IMR-90 (cell line): ENCODE measurements around the gene EPN2. TPM values are rescaled to one million over a fixed set of nuclear protein-coding genes. Genes with fewer than 3 reads are reported as not detected.

Source experiments
- ATAC-seq: fragments of 200-7000 bp; cut with Tn5 transposase; 2 replicates; pipeline ENCODE4 v1.9.1; 2020; ENCODE audit warnings: low read depth, mild to moderate bottlenecking, moderate library complexity
- BruUV-seq: library from RNA; stranded (reverse); fragments of 400-500 nt; replicated peaks from 2 replicates; lab custom pipeline; 2021; lab: Mats Ljungman, UMichigan
- CTCF ChIA-PET: fragments of 300-600 bp; formaldehyde crosslinking; extraction: SDS; loops from one replicate; lab custom pipeline; 2021; ENCODE audit warnings: antibody characterized with exemption; lab: Yijun Ruan, JAX
- POLR2A ChIA-PET: fragments of 300-600 bp; sonication (Branson Sonifier 250); formaldehyde crosslinking; loops from one replicate; lab custom pipeline; 2022; ENCODE audit warnings: antibody characterized with exemption; ENCODE audit not compliant: unreplicated experiment; lab: Charles Lee
- DNase-seq: peaks from one replicate; pipeline ENCODE4 v3.0.0; 2013
- H2AFZ ChIP-seq: replicated peaks from 2 replicates; pipeline ENCODE3; 2013; ENCODE audit warnings: low read length, mild to moderate bottlenecking; ENCODE audit not compliant: poor library complexity
- H2AK5ac ChIP-seq: 2 replicates; pipeline ENCODE4 v1.6.1; 2013; ENCODE audit warnings: low read depth, low read length, inconsistent platforms
- H2AK9ac ChIP-seq: replicated peaks from 2 replicates; pipeline ENCODE3; 2013; ENCODE audit warnings: mild to moderate bottlenecking, low read depth, low read length, moderate library complexity; ENCODE audit not compliant: poor library complexity
- H2BK120ac ChIP-seq: 2 replicates; pipeline ENCODE4 v1.6.1; 2013; ENCODE audit warnings: low read depth, low read length, inconsistent platforms
- H2BK15ac ChIP-seq: 3 replicates; pipeline ENCODE4 v1.6.1; 2013; ENCODE audit warnings: low read depth, low read length, inconsistent platforms
- H2BK20ac ChIP-seq: 2 replicates; pipeline ENCODE4 v1.6.1; 2013; ENCODE audit warnings: low read depth, mild to moderate bottlenecking, inconsistent platforms, low read length, moderate library complexity
- H2BK5ac ChIP-seq: 2 replicates; pipeline ENCODE4 v1.6.1; 2013; ENCODE audit warnings: mild to moderate bottlenecking, low read depth, low read length, inconsistent platforms; ENCODE audit not compliant: poor library complexity, severe bottlenecking
- H3K14ac ChIP-seq: replicated peaks from 2 replicates; pipeline ENCODE4 v1.6.1; 2013; ENCODE audit warnings: low read depth, low read length, inconsistent platforms
- H3K18ac ChIP-seq: 2 replicates; pipeline ENCODE4 v1.6.1; 2013; ENCODE audit warnings: low read depth, low read length, control low read depth
- H3K23ac ChIP-seq: 2 replicates; pipeline ENCODE4 v1.6.1; 2013; ENCODE audit warnings: low read depth, low read length, inconsistent platforms
- H3K27ac ChIP-seq: 2 replicates; pipeline ENCODE4 v1.5.1; 2013; ENCODE audit warnings: mild to moderate bottlenecking, control low read depth, low read length; ENCODE audit not compliant: insufficient read depth
- H3K27me3 ChIP-seq: 2 replicates; pipeline ENCODE4 v1.6.1; 2013; ENCODE audit warnings: low read length; ENCODE audit not compliant: control insufficient read depth, insufficient read depth
- H3K36me3 ChIP-seq: 2 replicates; pipeline ENCODE4 v1.6.1; 2013; ENCODE audit warnings: low read length, mixed read lengths; ENCODE audit not compliant: control insufficient read depth, insufficient read depth
- H3K4ac ChIP-seq: 2 replicates; pipeline ENCODE4 v1.6.1; 2013; ENCODE audit warnings: low read depth, low read length, inconsistent platforms
- H3K4me1 ChIP-seq: 2 replicates; pipeline ENCODE4 v1.6.1; 2013; ENCODE audit warnings: low read length, mixed read lengths; ENCODE audit not compliant: control insufficient read depth, insufficient read depth
- H3K4me2 ChIP-seq: 2 replicates; pipeline ENCODE4 v1.6.1; 2013; ENCODE audit warnings: low read depth, mild to moderate bottlenecking, control low read depth, low read length, moderate library complexity
- H3K4me3 ChIP-seq: 2 replicates; pipeline ENCODE4 v1.5.1; 2013; ENCODE audit warnings: low read depth, mild to moderate bottlenecking, control low read depth, low read length, moderate library complexity; ENCODE audit not compliant: insufficient read depth
- H3K56ac ChIP-seq: 2 replicates; pipeline ENCODE4 v1.6.1; 2013; ENCODE audit warnings: low read length, inconsistent platforms; ENCODE audit not compliant: insufficient read depth; ENCODE audit errors: extremely low read depth
- H3K79me1 ChIP-seq, 2 experiments: 2 replicates each; pipeline ENCODE4 v1.6.1; 2013; ENCODE audit warnings: low read length in 2 of 2, inconsistent platforms in 1 of 2, low read depth in 1 of 2
- H3K9ac ChIP-seq: 2 replicates; pipeline ENCODE4 v1.6.1; 2013; ENCODE audit warnings: low read depth, low read length, control low read depth
- H3K9me1 ChIP-seq: 2 replicates; pipeline ENCODE4 v1.6.1; 2013; ENCODE audit warnings: low read length, inconsistent platforms; ENCODE audit not compliant: insufficient read depth
- H3K9me3 ChIP-seq: 2 replicates; pipeline ENCODE4 v1.6.1; 2013; ENCODE audit warnings: low read length; ENCODE audit not compliant: control insufficient read depth, insufficient read depth
- H4K20me1 ChIP-seq: 2 replicates; pipeline ENCODE4 v1.6.1; 2013; ENCODE audit warnings: low read length, inconsistent platforms; ENCODE audit not compliant: insufficient read depth
- H4K5ac ChIP-seq: 2 replicates; pipeline ENCODE4 v1.6.1; 2013; ENCODE audit warnings: mild to moderate bottlenecking, low read depth, low read length, control low read depth
- H4K8ac ChIP-seq, 2 experiments: 2 replicates each; pipeline ENCODE4 v1.6.1; 2013; ENCODE audit warnings: low read depth in 2 of 2, low read length in 2 of 2, control low read depth in 1 of 2, inconsistent platforms in 1 of 2
- H4K91ac ChIP-seq: 2 replicates; pipeline ENCODE4 v1.6.1; 2013; ENCODE audit warnings: low read depth, low read length, inconsistent platforms; ENCODE audit not compliant: insufficient read depth
- CEBPB ChIP-seq: IDR thresholded peaks from 2 replicates; pipeline ENCODE4 v1.6.1; 2012; ENCODE audit warnings: low read depth, low read length, improper control_type of control experiment
- MAFK ChIP-seq: IDR thresholded peaks from 2 replicates; pipeline ENCODE4 v1.6.1; 2012; ENCODE audit warnings: low read depth, low read length, improper control_type of control experiment
- RAD21 ChIP-seq: IDR thresholded peaks from 2 replicates; pipeline ENCODE4 v1.6.1; 2012; ENCODE audit warnings: low read length, improper control_type of control experiment
- RCOR1 ChIP-seq: IDR thresholded peaks from 2 replicates; pipeline ENCODE4 v1.6.1; 2012; ENCODE audit warnings: mild to moderate bottlenecking, low read length, improper control_type of control experiment; ENCODE audit not compliant: insufficient replicate concordance
- RFX5 ChIP-seq: IDR thresholded peaks from 2 replicates; pipeline ENCODE4 v1.8.0; 2012; ENCODE audit warnings: low read depth, mild to moderate bottlenecking, low read length, moderate library complexity
- WGBS, 2 experiments: methylation state at CpG; one replicate each; pipeline versions ENCODE4 v1.1.5 to v1.1.7; 2013; ENCODE audit warnings: missing lambda C conversion rate in 2 of 2; ENCODE audit not compliant: insufficient read length in 1 of 2; ENCODE audit errors: extremely low coverage in 2 of 2; 5-methylcytosine and 5-hydroxymethylcytosine counted together
- dilution Hi-C: fragments of 300-500 bp; cut with HindIII; formaldehyde crosslinking; loops from one replicate; pipeline ENCODE4 v1.14.3; 2018; ENCODE audit warnings: low sequenced_read_pairs; ENCODE audit not compliant: unreplicated experiment
- in situ Hi-C: fragments of 300-500 bp; cut with MboI; formaldehyde crosslinking; loops from 3 replicates; pipeline ENCODE4 v1.14.3; 2019; ENCODE audit warnings: low sequenced_read_pairs, inconsistent platforms, mixed read lengths
- intact Hi-C: fragments of 100-400 bp; cut with micrococcal nuclease; formaldehyde crosslinking; loops from 2 replicates; pipeline ENCODE4 v1.10.0; 2022
- polyA plus RNA-seq, 3 experiments: library from polyadenylated mRNA; depleted of rRNA; stranded (reverse); fragments of >200 nt; gene quantifications; 2 replicates each; pipeline ENCODE4 v1.2.3, GENCODE V29; 2012; ENCODE audit warnings: low replicate concordance in 1 of 3
- total RNA-seq: library from RNA; depleted of rRNA; stranded (reverse); fragments of >200 nt; gene quantifications from 2 replicates; pipeline ENCODE4 v1.2.3, GENCODE V29; 2012
- TF ChIP-seq, protein P1 (sequence below): fragments of 150-350 bp; IDR thresholded peaks from 2 replicates; pipeline ENCODE4 v1.6.1; 2017; ENCODE audit warnings: mild to moderate bottlenecking, antibody characterized with exemption, low read length, low read depth

EPN2 gene
- total and polyA plus RNA-seq, 2 of the 4 experiments (the other 2 are of a cell fraction), result 14.9 to 25.3 TPM

- Histone ChIP-seq H3K9me3 (no peaks in the 10 kb centered on the region), H2BK15ac (no peak overlapping the region), H3K4me2 (no peak overlapping the region), H2BK5ac (no peak overlapping the region), H3K36me3 (no peaks in the 10 kb centered on the region), H3K9ac (no peak overlapping the region), H2AFZ (no peak overlapping the region), H3K4ac (no peak overlapping the region), H3K18ac (no peak overlapping the region), H4K20me1 (peaks cover 77% of the 10 kb centered on the region), H3K4me3 (no peak overlapping the region), H3K56ac (no peak overlapping the region), H4K5ac (no peak overlapping the region), H2BK20ac (no peak overlapping the region), H3K4me1 (peaks cover 8% of the 10 kb centered on the region), H2BK120ac (no peak overlapping the region), H3K79me1 (peaks cover 34 to 81% of the 10 kb centered on the region in 2 experiments), H3K9me1 (peaks cover 23% of the 10 kb centered on the region), H2AK9ac (no peak overlapping the region), H3K23ac (no peak overlapping the region), H3K14ac (no peak overlapping the region), H3K27me3 (no peaks in the 10 kb centered on the region), H4K8ac (no peak overlapping the region), H3K27ac (no peak overlapping the region), H2AK5ac (no peak overlapping the region), H4K91ac (no peak overlapping the region)
- WGBS, 2 experiments, result no CpG with 5 or more reads among the region's 9 CpGs
- dilution Hi-C loops (no loop called here), in situ Hi-C loops (no loop called here), intact Hi-C loops (no loop called here)
- DNase-seq (no peak), ATAC-seq (no peak)
- TF ChIP-seq RAD21, result no peak
- no peak for TF ChIP-seq RFX5
- TF ChIP-seq, protein P1, sequence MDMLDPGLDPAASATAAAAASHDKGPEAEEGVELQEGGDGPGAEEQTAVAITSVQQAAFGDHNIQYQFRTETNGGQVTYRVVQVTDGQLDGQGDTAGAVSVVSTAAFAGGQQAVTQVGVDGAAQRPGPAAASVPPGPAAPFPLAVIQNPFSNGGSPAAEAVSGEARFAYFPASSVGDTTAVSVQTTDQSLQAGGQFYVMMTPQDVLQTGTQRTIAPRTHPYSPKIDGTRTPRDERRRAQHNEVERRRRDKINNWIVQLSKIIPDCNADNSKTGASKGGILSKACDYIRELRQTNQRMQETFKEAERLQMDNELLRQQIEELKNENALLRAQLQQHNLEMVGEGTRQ, result no peak
- TF ChIP-seq MAFK, result no peak
- TF ChIP-seq CEBPB, result no peak
- TF ChIP-seq RCOR1, result no peak
- ChIA-PET POLR2A (interaction anchor here (0.6 kb wide), 1 partner anchor 8 kb away, joined by 6 read pairs; no protein-coding TSS in a partner anchor), CTCF (no interaction called here)
- BruUV-seq, result no TSS peak
Observed at GRCh38 chr17:19258371-19258770, 21.2 kb downstream of the EPN2 start.
